Neural cell (in vitro differentiated cells): Measurements from ENCODE around the gene GPR3. TPM values are rescaled to one million over a fixed set of nuclear protein-coding genes. Genes with fewer than 3 reads are reported as not detected.

ENCODE experiments used
- H2AFZ ChIP-seq: fragments of 200-600, 300-800 bp; sonication (generic), shearing (Covaris generic); 2 replicates; pipeline ENCODE4 v1.6.0; 2014; ENCODE audit warnings: low read depth, mild to moderate bottlenecking, antibody characterized with exemption, low read length, moderate library complexity
- H3F3A ChIP-seq: fragments of 200-600 bp; shearing (Covaris generic); 2 replicates; pipeline ENCODE4 v1.6.1; 2016; ENCODE audit warnings: mild to moderate bottlenecking, moderate library complexity, mixed read lengths, antibody characterized with exemption, low read length; ENCODE audit not compliant: insufficient read depth, poor library complexity, severe bottlenecking
- H3K27ac ChIP-seq: fragments of 200-600, 300-800 bp; sonication (generic), shearing (Covaris generic); 2 replicates; pipeline ENCODE4 v1.5.1; 2014; ENCODE audit warnings: mild to moderate bottlenecking, low read length, moderate library complexity
- H3K27me3 ChIP-seq: fragments of 300-800, 200-600 bp; sonication (generic), shearing (Covaris generic); 2 replicates; pipeline ENCODE4 v1.6.0; 2014; ENCODE audit warnings: mild to moderate bottlenecking, low read depth, low read length, moderate library complexity; ENCODE audit not compliant: insufficient read depth
- H3K36me3 ChIP-seq: fragments of 300-800, 200-600 bp; sonication (generic), shearing (Covaris generic); 2 replicates; pipeline ENCODE4 v1.5.1; 2014; ENCODE audit warnings: mild to moderate bottlenecking, antibody characterized with exemption, low read length, moderate library complexity; ENCODE audit not compliant: insufficient read depth
- H3K4me2 ChIP-seq: fragments of 300-800, 200-600 bp; sonication (generic), shearing (Covaris generic); 2 replicates; pipeline ENCODE4 v1.6.0; 2014; ENCODE audit warnings: mild to moderate bottlenecking, low read length
- H3K4me3 ChIP-seq: fragments of 300-800, 200-600 bp; sonication (generic), shearing (Covaris generic); 2 replicates; pipeline ENCODE4 v1.5.1; 2014; ENCODE audit warnings: mild to moderate bottlenecking, low read length, moderate library complexity
- H3K79me2 ChIP-seq: fragments of 200-600 bp; shearing (Covaris generic); replicated peaks from 2 replicates; pipeline ENCODE4 v1.6.0; 2014; ENCODE audit warnings: mild to moderate bottlenecking, low read length, moderate library complexity; ENCODE audit not compliant: insufficient read depth
- H3K9ac ChIP-seq: fragments of 300-800, 200-600 bp; sonication (generic), shearing (Covaris generic); 2 replicates; pipeline ENCODE4 v1.6.1; 2016; ENCODE audit warnings: mild to moderate bottlenecking, low read length, mixed read lengths
- H3K9me2 ChIP-seq: fragments of 200-600 bp; shearing (Covaris generic); 2 replicates; pipeline ENCODE4 v1.6.1; 2016; ENCODE audit warnings: mild to moderate bottlenecking, low read length, mixed read lengths; ENCODE audit not compliant: insufficient read depth
- H3K9me3 ChIP-seq: fragments of 200-600, 300-800 bp; sonication (generic), shearing (Covaris generic); 2 replicates; pipeline ENCODE4 v1.6.1; 2016; ENCODE audit warnings: mild to moderate bottlenecking, mixed run types, low read length, moderate library complexity, mixed read lengths
- H4K20me1 ChIP-seq: fragments of 200-600 bp; shearing (Covaris generic); 2 replicates; pipeline ENCODE4 v1.6.1; 2016; ENCODE audit warnings: mild to moderate bottlenecking, mixed run types; ENCODE audit not compliant: insufficient read depth
- EP300 ChIP-seq: fragments of 450-650 bp; conservative IDR thresholded peaks from 2 replicates; pipeline ENCODE4 v1.6.1; 2014; ENCODE audit warnings: antibody characterized with exemption, mild to moderate bottlenecking, moderate library complexity; ENCODE audit not compliant: poor library complexity, severe bottlenecking
- EZH2 ChIP-seq: fragments of 200-600, 300-800 bp; shearing (Covaris generic), sonication (generic); IDR thresholded peaks from 2 replicates; pipeline ENCODE4 v1.6.1; 2014; ENCODE audit warnings: antibody characterized with exemption, low read length, borderline replicate concordance, mild to moderate bottlenecking; ENCODE audit not compliant: insufficient read depth, poor library complexity, severe bottlenecking
- MXI1 ChIP-seq: fragments of 450-650 bp; conservative IDR thresholded peaks from 2 replicates; pipeline ENCODE4 v1.6.1; 2014; ENCODE audit warnings: antibody characterized with exemption, mild to moderate bottlenecking; ENCODE audit not compliant: poor library complexity, severe bottlenecking
- POLR2AphosphoS5 ChIP-seq: IDR thresholded peaks from 2 replicates; pipeline ENCODE4 v1.6.1; 2012
- RAD21 ChIP-seq: fragments of 450-650 bp; conservative IDR thresholded peaks from 2 replicates; pipeline ENCODE4 v1.6.1; 2014; ENCODE audit warnings: antibody characterized with exemption, mild to moderate bottlenecking, moderate library complexity
- SMC3 ChIP-seq: fragments of 450-650 bp; conservative IDR thresholded peaks from 2 replicates; pipeline ENCODE4 v1.6.1; 2014; ENCODE audit warnings: antibody characterized with exemption, mild to moderate bottlenecking, moderate library complexity; ENCODE audit not compliant: poor library complexity
- TAF1 ChIP-seq: IDR thresholded peaks from 2 replicates; pipeline ENCODE4 v1.6.1; 2012; ENCODE audit warnings: low read depth
- polyA plus RNA-seq: library from polyadenylated mRNA; depleted of rRNA; stranded (reverse); fragments of >200 nt; gene quantifications from 2 replicates; pipeline ENCODE4 v1.2.3, GENCODE V29; 2014
- TF ChIP-seq, protein P1 (sequence below): fragments of 450-650 bp; IDR thresholded peaks from 2 replicates; pipeline ENCODE4 v1.5.1; 2014; ENCODE audit warnings: antibody characterized with exemption, mild to moderate bottlenecking, moderate library complexity; ENCODE audit not compliant: poor library complexity, severe bottlenecking
- TF ChIP-seq, protein P2 (sequence below): IDR thresholded peaks from 2 replicates; pipeline ENCODE4 v1.6.1; 2012; ENCODE audit warnings: borderline replicate concordance

Gene GPR3
- polyA plus RNA-seq, 1 donor from 2014 or later = 0.54 TPM

DNA sequence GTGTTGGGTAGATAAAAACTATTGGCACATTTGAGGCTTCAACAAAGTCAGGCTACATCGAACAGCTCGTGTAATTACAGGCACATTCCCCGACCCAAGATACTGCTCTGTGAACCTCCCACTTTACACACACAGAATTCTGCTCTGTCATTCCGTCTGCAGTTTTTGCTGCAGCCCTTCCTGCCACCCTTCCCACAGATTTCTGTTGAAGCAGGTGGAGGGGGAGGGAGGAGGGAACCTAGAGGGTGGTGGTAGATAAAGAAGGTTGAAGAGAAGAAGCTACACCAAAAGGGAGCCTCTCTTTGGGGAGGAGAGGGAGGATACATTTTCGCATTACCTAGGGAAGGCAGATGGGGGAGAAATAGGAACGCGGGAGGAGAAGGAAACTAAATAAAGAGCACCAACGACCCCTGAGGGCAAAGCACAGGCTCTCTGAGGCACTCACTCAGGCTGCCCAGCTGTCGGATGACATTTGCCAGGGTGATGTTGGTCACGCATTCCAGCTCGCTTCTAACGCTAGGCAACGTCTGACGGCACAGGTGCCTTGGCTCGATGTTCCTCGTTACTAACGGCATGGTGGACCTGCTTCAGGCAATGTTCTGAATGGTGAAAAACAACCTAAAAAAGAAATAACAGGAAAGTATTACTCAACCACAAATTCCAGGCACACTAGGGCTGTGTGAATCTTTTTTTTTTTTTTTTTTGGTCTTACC is 36.0 kb downstream of the GPR3 start:
- H3F3A ChIP-seq = no peaks in the 10 kb centered on the region
- no peaks in the 10 kb centered on the region for H3K9me3 ChIP-seq
- no peaks in the 10 kb centered on the region for H3K27me3 ChIP-seq
- no peaks in the 10 kb centered on the region for H3K9me2 ChIP-seq
- H2AFZ ChIP-seq = no peak overlapping the region
- no peaks in the 10 kb centered on the region for H4K20me1 ChIP-seq
- peak overlapping the region; percentile 63 for H3K27ac ChIP-seq
- H3K4me2 ChIP-seq = no peak overlapping the region
- H3K9ac ChIP-seq = peak overlapping the region; percentile 27
- no peaks in the 10 kb centered on the region for H3K79me2 ChIP-seq
- TF ChIP-seq MXI1 (no peak), TAF1 (no peak), EZH2 (no peak), POLR2AphosphoS5 (no peak), RAD21 (no peak), EP300 (no peak), SMC3 (no peak)
- TF ChIP-seq, protein P1, sequence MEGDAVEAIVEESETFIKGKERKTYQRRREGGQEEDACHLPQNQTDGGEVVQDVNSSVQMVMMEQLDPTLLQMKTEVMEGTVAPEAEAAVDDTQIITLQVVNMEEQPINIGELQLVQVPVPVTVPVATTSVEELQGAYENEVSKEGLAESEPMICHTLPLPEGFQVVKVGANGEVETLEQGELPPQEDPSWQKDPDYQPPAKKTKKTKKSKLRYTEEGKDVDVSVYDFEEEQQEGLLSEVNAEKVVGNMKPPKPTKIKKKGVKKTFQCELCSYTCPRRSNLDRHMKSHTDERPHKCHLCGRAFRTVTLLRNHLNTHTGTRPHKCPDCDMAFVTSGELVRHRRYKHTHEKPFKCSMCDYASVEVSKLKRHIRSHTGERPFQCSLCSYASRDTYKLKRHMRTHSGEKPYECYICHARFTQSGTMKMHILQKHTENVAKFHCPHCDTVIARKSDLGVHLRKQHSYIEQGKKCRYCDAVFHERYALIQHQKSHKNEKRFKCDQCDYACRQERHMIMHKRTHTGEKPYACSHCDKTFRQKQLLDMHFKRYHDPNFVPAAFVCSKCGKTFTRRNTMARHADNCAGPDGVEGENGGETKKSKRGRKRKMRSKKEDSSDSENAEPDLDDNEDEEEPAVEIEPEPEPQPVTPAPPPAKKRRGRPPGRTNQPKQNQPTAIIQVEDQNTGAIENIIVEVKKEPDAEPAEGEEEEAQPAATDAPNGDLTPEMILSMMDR = no peak
- TF ChIP-seq, protein P2, sequence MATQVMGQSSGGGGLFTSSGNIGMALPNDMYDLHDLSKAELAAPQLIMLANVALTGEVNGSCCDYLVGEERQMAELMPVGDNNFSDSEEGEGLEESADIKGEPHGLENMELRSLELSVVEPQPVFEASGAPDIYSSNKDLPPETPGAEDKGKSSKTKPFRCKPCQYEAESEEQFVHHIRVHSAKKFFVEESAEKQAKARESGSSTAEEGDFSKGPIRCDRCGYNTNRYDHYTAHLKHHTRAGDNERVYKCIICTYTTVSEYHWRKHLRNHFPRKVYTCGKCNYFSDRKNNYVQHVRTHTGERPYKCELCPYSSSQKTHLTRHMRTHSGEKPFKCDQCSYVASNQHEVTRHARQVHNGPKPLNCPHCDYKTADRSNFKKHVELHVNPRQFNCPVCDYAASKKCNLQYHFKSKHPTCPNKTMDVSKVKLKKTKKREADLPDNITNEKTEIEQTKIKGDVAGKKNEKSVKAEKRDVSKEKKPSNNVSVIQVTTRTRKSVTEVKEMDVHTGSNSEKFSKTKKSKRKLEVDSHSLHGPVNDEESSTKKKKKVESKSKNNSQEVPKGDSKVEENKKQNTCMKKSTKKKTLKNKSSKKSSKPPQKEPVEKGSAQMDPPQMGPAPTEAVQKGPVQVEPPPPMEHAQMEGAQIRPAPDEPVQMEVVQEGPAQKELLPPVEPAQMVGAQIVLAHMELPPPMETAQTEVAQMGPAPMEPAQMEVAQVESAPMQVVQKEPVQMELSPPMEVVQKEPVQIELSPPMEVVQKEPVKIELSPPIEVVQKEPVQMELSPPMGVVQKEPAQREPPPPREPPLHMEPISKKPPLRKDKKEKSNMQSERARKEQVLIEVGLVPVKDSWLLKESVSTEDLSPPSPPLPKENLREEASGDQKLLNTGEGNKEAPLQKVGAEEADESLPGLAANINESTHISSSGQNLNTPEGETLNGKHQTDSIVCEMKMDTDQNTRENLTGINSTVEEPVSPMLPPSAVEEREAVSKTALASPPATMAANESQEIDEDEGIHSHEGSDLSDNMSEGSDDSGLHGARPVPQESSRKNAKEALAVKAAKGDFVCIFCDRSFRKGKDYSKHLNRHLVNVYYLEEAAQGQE = no peak
- no peak overlapping the region for H3K4me3 ChIP-seq
- no peaks in the 10 kb centered on the region for H3K36me3 ChIP-seq

DNA sequence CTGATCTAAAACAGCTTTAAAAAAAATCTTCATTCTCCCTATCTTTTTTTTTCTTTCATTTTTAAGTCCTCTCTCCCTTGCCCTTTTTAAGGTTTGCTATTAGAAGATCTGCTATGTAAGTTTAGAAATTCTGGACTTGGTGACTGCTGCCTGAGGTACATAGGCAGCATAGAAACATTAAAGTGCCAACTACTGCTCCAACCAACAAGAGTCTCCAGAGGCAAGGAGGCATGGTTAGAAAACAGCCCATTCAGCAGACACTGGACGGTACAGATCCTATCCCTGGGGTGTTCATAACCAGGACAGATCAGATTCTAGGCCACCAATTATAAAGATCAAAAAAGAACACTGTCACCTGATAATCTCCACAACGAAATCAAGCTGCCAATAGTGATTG is 36.6 kb downstream of the GPR3 start:
- no peak overlapping the region for H2AFZ ChIP-seq
- no peak for TF ChIP-seq POLR2AphosphoS5
- TF ChIP-seq, protein P2 = no peak
- TF ChIP-seq TAF1 = no peak
- no peak for TF ChIP-seq MXI1
- TF ChIP-seq, protein P1 = no peak
- TF ChIP-seq SMC3 = no peak
- TF ChIP-seq EP300 = no peak
- no peak for TF ChIP-seq EZH2
- TF ChIP-seq RAD21 = no peak
- no peaks in the 10 kb centered on the region for H3K9me2 ChIP-seq
- no peak overlapping the region for H3K4me3 ChIP-seq
- H3K79me2 ChIP-seq = no peaks in the 10 kb centered on the region
- H3K36me3 ChIP-seq = no peaks in the 10 kb centered on the region
- no peaks in the 10 kb centered on the region for H4K20me1 ChIP-seq
- no peaks in the 10 kb centered on the region for H3F3A ChIP-seq
- no peak overlapping the region for H3K9ac ChIP-seq
- H3K9me3 ChIP-seq = no peaks in the 10 kb centered on the region
- no peak overlapping the region for H3K4me2 ChIP-seq
- H3K27me3 ChIP-seq = no peaks in the 10 kb centered on the region
- no peak overlapping the region for H3K27ac ChIP-seq
